BLaER1 treated with 17β-estradiol and CSF1 and Interleukin-3, amounts not matched to agents 10 nM and 100 nM (cell line): Measurements from ENCODE around the gene ZYG11B.

Experiments
- H3K27ac ChIP-seq, 11 experiments: shearing (Covaris generic); formaldehyde crosslinking; 2 replicates each; pipeline ENCODE4 v1.8.1; 2022
- H3K27me3 ChIP-seq, 11 experiments: shearing (Covaris generic); formaldehyde crosslinking; 2 replicates each; pipeline ENCODE4 v1.8.1; 2022
- H3K36me3 ChIP-seq, 11 experiments: shearing (Covaris generic); formaldehyde crosslinking; 2 replicates each; pipeline ENCODE4 v1.8.1; 2022
- H3K4me1 ChIP-seq, 10 experiments: shearing (Covaris generic); formaldehyde crosslinking; 2 replicates each; pipeline ENCODE4 v1.8.1; 2022
- H3K4me2 ChIP-seq, 11 experiments: shearing (Covaris generic); formaldehyde crosslinking; 2 replicates each; pipeline ENCODE4 v1.8.1; 2022
- H3K4me3 ChIP-seq, 10 experiments: shearing (Covaris generic); formaldehyde crosslinking; 2 replicates each; pipeline ENCODE4 v1.8.1; 2022
- H3K9ac ChIP-seq, 11 experiments: shearing (Covaris generic); formaldehyde crosslinking; 2 replicates each; pipeline ENCODE4 v1.8.1; 2022
- H3K9me3 ChIP-seq, 11 experiments: shearing (Covaris generic); formaldehyde crosslinking; replicated peaks in 1 of 11; 2 replicates each; pipeline ENCODE4 v1.8.1; 2022
- H4K20me1 ChIP-seq, 11 experiments: shearing (Covaris generic); formaldehyde crosslinking; 2 replicates each; pipeline ENCODE4 v1.8.1; 2022
- Cebpa-rat ChIP-seq, 11 experiments: shearing (Covaris generic); IDR thresholded peaks; 2 replicates each; pipeline ENCODE4 v1.8.1; 2022

ZYG11B gene

GRCh38 chr1:52726265-52727113 lies at the start of gene ZYG11B:
TSS of gene ZYG11B (plus strand) at chr1:52726453. CDS start at chr1:52726654, 201 bp downstream.
- Histone ChIP-seq H3K4me3 (peak within 1 kb of the TSS; percentile 78 to 95 (median 84)), H3K27me3 (no peaks in the 10 kb centered on the region)

GRCh38 chr1:52677076-52677806 lies 49.0 kb upstream of the ZYG11B start:
- Histone ChIP-seq H3K9ac (peak overlapping the region in 2 of 11 experiments; percentile 25 to 77; a peak in 2 of 22 replicates), H3K9me3 (no peaks in the 10 kb centered on the region), H3K36me3 (peaks cover 0 to 23% (median 4%) of the 10 kb centered on the region in 11 experiments; a peak in 6 of 22 replicates), H3K4me3 (no peak overlapping the region), H3K27ac (peak overlapping the region in 5 of 11 experiments; percentile 46 to 90 (median 76); a peak in 9 of 22 replicates), H4K20me1 (no peaks in the 10 kb centered on the region), H3K27me3 (no peaks in the 10 kb centered on the region), H3K4me2 (peak overlapping the region in 10 of 11 experiments; percentile 36 to 80 (median 60); a peak in 15 of 22 replicates), H3K4me1 (peaks cover 40 to 87% (median 77%) of the 10 kb centered on the region in 10 experiments)
- no peak for TF ChIP-seq Cebpa-rat (IDR thresholded peaks at IDR 0.05)

More at GRCh38 chr1:52726265-52727113, at the start of gene ZYG11B:
- Histone ChIP-seq H3K4me2 (peak within 1 kb of the TSS; percentile 87 to 97 (median 91)), H3K4me1 (peaks cover 22 to 39% (median 29%) of the 10 kb centered on the region in 10 experiments), H3K27ac (peak within 1 kb of the TSS; percentile 74 to 90 (median 83)), H3K36me3 (peaks cover under 1 to 14% (median 7%) of the 10 kb centered on the region in 11 experiments; a peak in 16 of 22 replicates), H3K9ac (peak within 1 kb of the TSS; percentile 83 to 94 (median 90)), H4K20me1 (peaks cover 16 to 46% (median 31%) of the 10 kb centered on the region in 11 experiments; a peak in 14 of 22 replicates), H3K9me3 (no peaks in the 10 kb centered on the region)
- no peak for TF ChIP-seq Cebpa-rat (IDR thresholded peaks at IDR 0.05)

- H3K9ac ChIP-seq = peak overlapping the region in 5 of 11 experiments; percentile 14 to 43 (median 18); a peak in 5 of 22 replicates
- peaks cover 37 to 70% (median 60%) of the 10 kb centered on the region in 10 experiments for H3K4me1 ChIP-seq
- H3K4me3 ChIP-seq = no peak overlapping the region
- no peak for TF ChIP-seq Cebpa-rat (IDR thresholded peaks at IDR 0.05)
- no peaks in the 10 kb centered on the region for H3K27me3 ChIP-seq
- H3K27ac ChIP-seq = peak overlapping the region in 4 of 11 experiments; percentile 14 to 90 (median 26); a peak in 4 of 22 replicates
- H4K20me1 ChIP-seq = no peaks in the 10 kb centered on the region
- H3K4me2 ChIP-seq = peak overlapping the region; percentile 18 to 79 (median 51); a peak in 16 of 22 replicates
- peaks cover 0 to 36% (median 15%) of the 10 kb centered on the region in 11 experiments; a peak in 14 of 22 replicates for H3K36me3 ChIP-seq
- peaks cover 0 to 10% (median 0%) of the 10 kb centered on the region in 11 experiments; a peak in 6 of 22 replicates for H3K9me3 ChIP-seq
Measured at GRCh38 chr1:52679048-52679447, 47.2 kb upstream of the ZYG11B start.

- peak overlapping the region in 10 of 11 experiments; percentile 19 to 79 (median 54); a peak in 13 of 22 replicates for H3K4me2 ChIP-seq
- H3K9ac ChIP-seq = peak overlapping the region in 3 of 11 experiments; percentile 16 to 43 (median 18); a peak in 3 of 22 replicates
- no peaks in the 10 kb centered on the region for H4K20me1 ChIP-seq
- peaks cover 0 to 40% (median 20%) of the 10 kb centered on the region in 11 experiments; a peak in 15 of 22 replicates for H3K36me3 ChIP-seq
- peaks cover 33 to 66% (median 55%) of the 10 kb centered on the region in 10 experiments for H3K4me1 ChIP-seq
- peaks cover 0 to 10% (median 0%) of the 10 kb centered on the region in 11 experiments; a peak in 6 of 22 replicates for H3K9me3 ChIP-seq
- no peak overlapping the region for H3K4me3 ChIP-seq
- H3K27ac ChIP-seq = peak overlapping the region in 3 of 11 experiments; percentile 14 to 90 (median 16); a peak in 3 of 22 replicates
- no peaks in the 10 kb centered on the region for H3K27me3 ChIP-seq
- TF ChIP-seq Cebpa-rat (IDR thresholded peaks at IDR 0.05) = no peak
Measured at GRCh38 chr1:52679498-52679897, 46.8 kb upstream of the ZYG11B start.

GRCh38 chr1:52680353-52680752 lies 45.9 kb upstream of the ZYG11B start:
- TF ChIP-seq Cebpa-rat (IDR thresholded peaks at IDR 0.05) = no peak
- peaks cover 24 to 61% (median 47%) of the 10 kb centered on the region in 10 experiments for H3K4me1 ChIP-seq
- no peak overlapping the region for H3K4me3 ChIP-seq
- H3K9ac ChIP-seq = no peak overlapping the region
- H3K27me3 ChIP-seq = no peaks in the 10 kb centered on the region
- H3K4me2 ChIP-seq = peak overlapping the region in 3 of 11 experiments; percentile 1 to 12 (median 6); a peak in 2 of 22 replicates
- peaks cover 0 to 10% (median 0%) of the 10 kb centered on the region in 11 experiments; a peak in 6 of 22 replicates for H3K9me3 ChIP-seq
- peaks cover 0 to 47% (median 29%) of the 10 kb centered on the region in 11 experiments; a peak in 18 of 22 replicates for H3K36me3 ChIP-seq
- H4K20me1 ChIP-seq = no peaks in the 10 kb centered on the region
- H3K27ac ChIP-seq = peak overlapping the region in 1 of 11 experiments; percentile 90; a peak in 1 of 22 replicates

- no peaks in the 10 kb centered on the region for H4K20me1 ChIP-seq
- H3K4me2 ChIP-seq = no peak overlapping the region
- H3K27me3 ChIP-seq = no peaks in the 10 kb centered on the region
- peaks cover 0 to 10% (median 0%) of the 10 kb centered on the region in 11 experiments; a peak in 6 of 22 replicates for H3K9me3 ChIP-seq
- H3K27ac ChIP-seq = peak overlapping the region in 1 of 11 experiments; percentile 90; a peak in 3 of 22 replicates
- no peak overlapping the region for H3K9ac ChIP-seq
- H3K36me3 ChIP-seq = peaks cover 0 to 46% (median 36%) of the 10 kb centered on the region in 11 experiments; a peak in 18 of 22 replicates
- H3K4me3 ChIP-seq = no peak overlapping the region
- no peak for TF ChIP-seq Cebpa-rat (IDR thresholded peaks at IDR 0.05)
- peaks cover 26 to 61% (median 46%) of the 10 kb centered on the region in 10 experiments for H3K4me1 ChIP-seq
Measured at GRCh38 chr1:52681136-52681535, 45.1 kb upstream of the ZYG11B start.

GRCh38 chr1:52683367-52683940 lies 42.8 kb upstream of the ZYG11B start:
- Histone ChIP-seq H3K27me3 (no peaks in the 10 kb centered on the region), H3K36me3 (peaks cover 19 to 63% (median 52%) of the 10 kb centered on the region in 11 experiments), H3K4me1 (peaks cover 15 to 42% (median 26%) of the 10 kb centered on the region in 10 experiments), H3K27ac (0 out of 22 replicates have a peak overlapping the region, but pooled peaks of 1 of the 11 experiments have one; percentile 5), H3K4me3 (no peak overlapping the region), H3K4me2 (no peak overlapping the region), H3K9ac (no peak overlapping the region), H3K9me3 (peaks cover 0 to 10% (median 0%) of the 10 kb centered on the region in 11 experiments; a peak in 6 of 22 replicates), H4K20me1 (peaks cover 0 to 18% (median 9%) of the 10 kb centered on the region in 11 experiments; a peak in 12 of 22 replicates)
- no peak for TF ChIP-seq Cebpa-rat (IDR thresholded peaks at IDR 0.05)
